H4 (cell line): ENCODE results near the gene ATP6V1F. TPM values are rescaled to one million over a fixed set of nuclear protein-coding genes. Genes with fewer than 3 reads are reported as not detected.

Experiments used
- DNase-seq: peaks from one replicate; pipeline ENCODE4 v3.0.0-alpha.2; 2015; ENCODE audit warnings: low spot score
- total RNA-seq: library from RNA; depleted of rRNA; stranded (reverse); fragments of >200 nt; shearing (Covaris generic); gene quantifications from 2 replicates; pipeline ENCODE4 v1.2.3, GENCODE V29; 2014

The ATP6V1F gene
- total RNA-seq, 1 experiment from 2014 or later, result 119 TPM

DNA sequence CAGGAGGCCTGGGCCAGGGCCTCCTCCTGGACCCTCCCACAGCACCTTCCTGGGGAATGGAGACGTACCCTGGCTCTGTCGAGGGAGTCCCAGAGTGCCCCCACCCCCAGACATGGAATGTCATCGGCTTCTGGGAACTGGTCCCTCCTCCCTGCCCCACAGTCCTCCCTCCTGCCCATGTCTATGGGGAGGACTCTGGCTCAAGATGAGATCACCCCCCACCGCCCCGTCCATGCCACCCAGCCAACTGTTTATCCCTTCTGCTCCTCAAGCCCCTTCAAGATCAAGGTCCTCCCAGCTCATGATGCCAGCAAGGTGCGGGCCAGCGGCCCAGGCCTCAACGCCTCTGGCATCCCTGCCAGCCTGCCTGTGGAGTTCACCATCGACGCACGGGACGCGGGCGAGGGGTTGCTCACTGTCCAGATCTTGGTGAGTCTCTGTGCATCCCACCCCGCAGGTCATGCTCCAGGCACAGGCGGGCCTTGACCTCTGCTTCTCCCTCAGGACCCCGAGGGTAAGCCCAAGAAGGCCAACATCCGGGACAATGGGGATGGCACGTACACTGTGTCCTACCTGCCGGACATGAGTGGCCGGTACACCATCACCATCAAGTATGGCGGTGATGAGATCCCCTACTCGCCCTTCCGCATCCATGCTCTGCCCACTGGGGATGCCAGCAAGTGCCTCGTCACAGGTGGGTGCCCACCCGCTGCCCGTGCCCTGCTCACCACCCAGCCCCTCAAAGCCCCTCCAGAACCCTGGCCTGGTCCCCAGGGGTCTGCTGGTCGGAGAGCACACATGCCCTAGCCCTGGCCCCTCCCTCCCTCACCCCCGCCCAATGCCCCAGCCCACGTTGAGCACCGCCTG lies 14.1 kb upstream of the ATP6V1F start:
- no peak for DNase-seq

DNA sequence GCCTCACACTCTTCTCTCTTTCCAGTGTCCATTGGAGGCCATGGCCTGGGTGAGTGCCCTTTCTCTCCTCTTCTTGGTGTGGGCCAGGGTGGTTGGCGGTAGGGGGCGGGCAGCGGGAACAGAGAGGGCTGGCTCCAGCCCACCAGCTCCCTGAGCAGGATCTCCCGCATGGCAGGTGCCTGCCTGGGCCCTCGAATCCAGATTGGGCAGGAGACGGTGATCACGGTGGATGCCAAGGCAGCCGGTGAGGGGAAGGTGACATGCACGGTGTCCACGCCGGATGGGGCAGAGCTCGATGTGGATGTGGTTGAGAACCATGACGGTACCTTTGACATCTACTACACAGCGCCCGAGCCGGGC lies 13.5 kb upstream of the ATP6V1F start:
- DNase-seq, result no peak

DNA sequence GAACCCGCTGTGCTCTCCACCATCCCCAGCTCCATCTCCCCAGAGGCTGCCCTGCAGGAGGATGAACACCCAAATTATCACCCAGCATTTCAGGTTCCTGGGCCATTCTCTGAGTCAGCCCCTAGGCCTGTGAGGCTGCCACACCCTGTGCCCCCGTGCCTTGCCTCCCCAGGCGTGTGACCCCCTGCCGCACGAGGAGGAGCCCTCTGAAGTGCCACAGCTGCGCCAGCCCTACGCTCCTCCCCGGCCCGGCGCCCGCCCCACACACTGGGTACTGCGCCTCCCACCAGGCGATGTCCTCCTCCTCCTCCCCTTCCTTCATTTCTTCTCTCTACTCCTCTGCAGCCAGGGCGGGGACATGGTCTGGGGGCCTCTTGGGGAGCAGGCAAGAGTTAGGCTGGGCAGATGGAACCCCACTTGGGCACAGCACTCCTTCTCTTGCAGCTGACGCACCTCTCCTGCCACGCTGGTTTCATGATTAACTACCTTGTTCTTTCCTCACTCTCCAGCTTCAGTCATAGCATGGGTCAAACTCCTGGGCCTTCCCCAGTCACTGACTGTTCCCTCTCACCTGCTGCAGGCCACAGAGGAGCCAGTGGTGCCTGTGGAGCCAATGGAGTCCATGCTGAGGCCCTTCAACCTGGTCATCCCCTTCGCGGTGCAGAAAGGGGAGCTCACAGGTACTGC lies 12.7 kb upstream of the ATP6V1F start:
- DNase-seq, result no peak

DNA sequence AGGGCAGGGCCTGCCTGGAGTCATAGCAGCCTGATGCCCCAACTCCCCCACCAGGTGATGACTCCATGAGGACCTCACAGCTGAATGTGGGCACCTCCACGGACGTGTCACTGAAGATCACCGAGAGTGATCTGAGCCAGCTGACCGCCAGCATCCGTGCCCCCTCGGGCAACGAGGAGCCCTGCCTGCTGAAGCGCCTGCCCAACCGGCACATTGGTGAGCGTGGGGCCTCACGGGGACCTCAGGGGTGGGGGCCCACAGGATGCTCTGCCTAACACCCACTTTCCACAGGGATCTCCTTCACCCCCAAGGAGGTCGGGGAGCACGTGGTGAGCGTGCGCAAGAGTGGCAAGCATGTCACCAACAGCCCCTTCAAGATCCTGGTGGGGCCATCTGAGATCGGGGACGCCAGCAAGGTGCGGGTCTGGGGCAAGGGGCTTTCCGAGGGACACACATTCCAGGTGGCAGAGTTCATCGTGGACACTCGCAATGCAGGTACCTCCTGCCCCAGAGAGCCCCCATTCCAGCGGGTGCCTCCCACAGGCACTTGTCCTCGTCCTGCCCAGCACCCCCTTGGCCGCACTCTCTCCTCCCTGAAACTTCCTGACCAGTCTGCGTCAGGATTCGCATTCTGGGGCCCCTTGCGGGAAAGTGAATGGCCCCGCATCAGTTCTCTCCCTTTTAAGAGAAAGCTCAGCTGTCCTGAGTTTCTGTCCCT lies 10.0 kb upstream of the ATP6V1F start:
- DNase-seq, result no peak

DNA sequence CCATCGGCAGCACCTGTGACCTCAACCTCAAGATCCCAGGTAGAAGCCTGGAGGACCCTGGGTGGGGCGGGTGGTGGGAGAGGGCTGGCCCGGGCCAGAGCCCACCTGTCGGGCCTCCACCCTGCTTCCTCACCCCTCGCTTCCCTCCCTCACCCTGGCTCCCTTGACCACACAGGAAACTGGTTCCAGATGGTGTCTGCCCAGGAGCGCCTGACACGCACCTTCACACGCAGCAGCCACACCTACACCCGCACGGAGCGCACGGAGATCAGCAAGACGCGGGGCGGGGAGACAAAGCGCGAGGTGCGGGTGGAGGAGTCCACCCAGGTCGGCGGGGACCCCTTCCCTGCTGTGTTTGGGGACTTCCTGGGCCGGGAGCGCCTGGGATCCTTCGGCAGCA lies 8.9 kb upstream of the ATP6V1F start:
- DNase-seq, result no peak

DNA sequence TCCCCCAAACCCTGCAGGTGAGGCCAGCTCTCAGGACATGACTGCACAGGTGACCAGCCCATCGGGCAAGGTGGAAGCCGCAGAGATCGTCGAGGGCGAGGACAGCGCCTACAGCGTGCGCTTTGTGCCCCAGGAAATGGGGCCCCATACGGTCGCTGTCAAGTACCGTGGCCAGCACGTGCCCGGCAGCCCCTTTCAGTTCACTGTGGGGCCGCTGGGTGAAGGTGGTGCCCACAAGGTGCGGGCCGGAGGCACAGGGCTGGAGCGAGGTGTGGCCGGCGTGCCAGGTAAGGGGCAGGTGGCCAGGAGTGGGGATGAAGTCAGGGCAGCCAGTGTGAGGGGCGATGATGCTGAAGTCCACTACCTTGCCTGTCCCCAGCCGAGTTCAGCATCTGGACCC lies 8.3 kb upstream of the ATP6V1F start:
- no peak for DNase-seq

DNA sequence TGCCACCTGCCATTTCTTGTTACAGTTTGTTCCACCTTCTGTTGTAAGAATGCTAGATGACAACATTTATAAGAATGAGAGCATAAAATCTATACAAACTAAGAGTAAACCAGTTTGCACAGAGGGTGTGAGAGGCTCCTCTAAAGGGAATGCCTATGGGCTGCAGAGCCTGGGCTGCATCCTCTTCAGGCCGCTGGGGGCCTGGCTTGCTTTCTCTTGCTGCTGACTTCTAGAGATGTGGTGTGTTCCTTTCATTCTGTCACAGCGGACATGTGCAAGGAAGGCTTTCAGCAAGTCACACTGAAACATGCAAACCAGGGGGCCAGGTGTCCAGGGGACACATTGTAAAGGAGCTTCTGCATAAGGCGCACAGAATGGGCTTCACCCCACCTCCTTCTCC lies 7.1 kb upstream of the ATP6V1F start:
- DNase-seq, result no peak

DNA sequence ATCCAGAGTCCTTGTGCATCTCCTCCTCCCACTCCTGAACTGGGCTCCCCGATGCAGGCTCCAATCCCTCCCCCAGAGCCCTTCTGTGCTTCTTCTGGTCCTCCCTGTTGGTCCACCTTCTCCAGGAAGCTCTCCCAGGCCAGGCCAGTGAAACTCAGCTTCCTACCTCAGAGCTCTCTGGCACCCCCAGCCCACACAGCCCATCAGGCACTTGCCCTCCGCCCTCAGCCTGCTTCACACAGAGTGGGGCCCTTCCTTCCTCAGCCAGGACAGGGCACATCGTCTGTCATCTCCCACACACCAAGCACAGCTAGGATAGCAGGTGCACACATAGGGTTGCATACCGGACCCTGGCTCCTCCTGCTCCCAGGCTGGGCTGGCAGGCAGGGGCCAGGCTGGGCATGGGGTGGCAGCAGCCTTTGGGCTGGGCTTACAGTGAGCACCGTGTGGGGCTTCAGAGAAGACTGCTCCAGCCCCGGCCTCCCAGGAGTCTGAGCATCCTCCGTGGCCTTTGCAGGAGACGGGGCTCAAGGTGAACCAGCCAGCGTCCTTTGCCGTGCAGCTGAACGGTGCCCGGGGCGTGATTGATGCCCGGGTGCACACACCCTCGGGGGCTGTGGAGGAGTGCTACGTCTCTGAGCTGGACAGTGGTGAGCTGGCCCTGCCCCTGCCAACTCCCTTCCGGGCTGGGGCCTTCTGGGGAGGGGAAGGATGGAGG lies 6.5 kb upstream of the ATP6V1F start:
- DNase-seq, result no peak

DNA sequence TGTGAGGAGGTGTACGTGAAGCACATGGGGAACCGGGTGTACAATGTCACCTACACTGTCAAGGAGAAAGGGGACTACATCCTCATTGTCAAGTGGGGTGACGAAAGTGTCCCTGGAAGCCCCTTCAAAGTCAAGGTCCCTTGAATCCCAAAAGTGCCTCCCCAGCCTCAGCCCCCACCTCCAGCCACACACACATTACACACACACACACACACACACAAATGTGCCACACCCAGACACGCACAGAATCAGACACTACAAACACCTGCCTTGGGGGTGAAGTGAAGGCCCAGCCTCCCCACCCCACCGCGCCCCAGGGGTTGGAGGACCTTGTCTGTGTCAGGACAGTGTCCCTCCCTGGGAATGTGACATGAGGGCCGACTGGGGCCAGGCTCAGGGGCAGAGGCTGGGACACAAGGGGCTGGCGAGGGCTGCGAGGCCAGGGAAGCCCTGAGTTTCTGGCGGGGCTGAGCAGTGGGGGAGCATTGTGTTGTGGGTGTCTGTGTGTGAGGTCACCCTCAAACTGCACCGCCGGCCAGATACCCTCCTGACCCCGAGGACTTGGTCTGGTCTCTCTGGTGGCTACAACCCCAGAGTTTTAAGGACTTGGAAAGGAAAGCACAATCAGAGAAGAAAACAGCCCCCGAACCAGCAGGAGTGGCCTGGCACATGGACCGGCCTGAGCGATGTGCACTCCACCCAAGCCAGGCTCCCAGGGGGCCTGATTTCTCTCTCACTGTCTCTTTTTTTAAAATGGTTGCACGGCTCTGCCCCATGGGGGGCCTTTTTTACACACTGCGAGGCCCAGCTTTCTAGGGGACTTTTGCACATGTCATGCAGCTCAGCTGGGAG lies 4.0 kb upstream of the ATP6V1F start:
- no peak for DNase-seq

DNA sequence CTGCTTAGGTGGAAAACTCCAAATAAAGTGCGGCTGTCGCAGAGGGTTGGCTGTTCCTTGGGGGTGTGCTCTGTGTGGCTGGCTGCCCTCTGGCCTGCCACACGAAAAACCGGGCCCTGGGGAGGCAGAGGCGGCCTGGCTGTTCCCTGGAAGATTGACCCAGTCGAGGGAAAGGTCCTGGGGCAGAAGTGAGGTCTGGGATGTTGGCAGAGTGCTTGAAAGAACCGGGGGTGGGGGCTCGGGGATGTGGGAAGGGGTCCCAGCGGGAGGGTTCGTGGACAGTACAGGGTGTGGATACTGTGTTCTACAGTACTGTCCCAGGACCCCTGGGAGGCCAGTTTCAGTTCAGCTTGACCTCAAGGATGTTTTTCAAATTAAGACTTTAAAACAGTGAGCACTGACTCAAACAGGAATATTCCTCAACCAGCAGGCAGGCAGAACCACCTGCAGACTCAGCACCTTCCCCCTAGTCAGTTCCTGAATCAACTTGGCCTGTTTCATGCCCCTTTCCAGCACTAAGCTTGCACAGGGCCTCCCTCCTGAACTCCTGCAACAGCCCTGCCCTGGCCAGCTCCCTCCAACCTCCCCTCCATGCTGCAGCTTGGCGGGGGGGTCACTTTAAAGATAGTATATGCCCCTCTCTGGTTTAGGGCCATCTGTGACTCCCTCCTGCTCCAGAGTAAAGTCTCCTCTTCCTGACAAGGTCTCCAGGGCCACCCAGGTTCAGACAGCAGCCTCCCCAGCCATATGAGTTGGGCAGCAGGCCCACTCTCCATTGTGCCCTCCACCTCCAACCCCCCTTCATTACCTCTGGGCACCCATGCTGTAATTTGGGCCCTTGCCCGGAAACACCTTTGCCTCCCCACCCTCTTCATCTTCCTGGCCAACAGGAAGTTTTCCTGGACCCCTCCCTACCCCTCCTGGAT lies 3.2 kb upstream of the ATP6V1F start:
- no peak for DNase-seq

DNA sequence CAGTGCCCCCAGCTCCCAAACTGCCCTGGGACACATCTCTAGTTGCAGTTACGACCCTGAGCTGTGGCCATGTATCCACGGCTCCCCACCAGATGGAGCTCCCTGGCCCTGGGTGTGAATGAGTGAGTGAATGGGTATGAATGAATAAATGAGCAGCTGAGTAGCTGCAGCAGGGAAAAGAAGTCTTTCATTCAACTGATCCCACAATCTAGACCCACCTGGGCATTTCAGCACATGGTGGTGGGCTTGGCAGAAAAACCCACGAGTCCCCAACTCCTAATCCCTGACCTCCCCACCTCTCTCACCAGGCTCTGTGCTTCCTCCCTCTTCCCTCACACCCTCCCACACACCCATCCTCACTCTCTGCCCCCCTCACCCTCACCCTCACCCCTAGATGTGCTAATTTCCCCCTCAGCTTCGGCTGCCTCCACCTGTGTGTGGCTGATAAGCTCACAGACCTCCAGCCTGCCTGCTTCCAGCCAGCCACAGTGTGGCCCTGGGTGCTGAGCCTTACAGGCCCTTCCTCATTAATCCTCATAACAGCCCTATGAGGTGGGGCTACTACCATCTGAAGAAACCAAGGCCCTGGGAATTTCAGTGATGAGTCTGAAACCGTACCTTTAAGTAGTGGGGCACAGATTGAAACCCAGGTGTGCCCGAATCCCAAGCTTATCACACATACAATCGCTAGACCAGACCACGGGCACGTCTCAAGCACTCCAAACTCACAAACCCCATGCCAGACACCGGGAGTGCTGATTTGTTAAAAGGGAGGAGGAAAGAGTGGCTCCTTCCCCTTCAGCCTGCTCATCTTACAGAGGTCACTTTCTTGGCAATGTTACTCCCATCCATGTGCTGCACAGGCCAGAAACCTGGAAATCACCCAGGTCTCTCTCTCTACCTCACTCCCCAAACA lies 2.2 kb upstream of the ATP6V1F start:
- DNase-seq, result no peak

DNA sequence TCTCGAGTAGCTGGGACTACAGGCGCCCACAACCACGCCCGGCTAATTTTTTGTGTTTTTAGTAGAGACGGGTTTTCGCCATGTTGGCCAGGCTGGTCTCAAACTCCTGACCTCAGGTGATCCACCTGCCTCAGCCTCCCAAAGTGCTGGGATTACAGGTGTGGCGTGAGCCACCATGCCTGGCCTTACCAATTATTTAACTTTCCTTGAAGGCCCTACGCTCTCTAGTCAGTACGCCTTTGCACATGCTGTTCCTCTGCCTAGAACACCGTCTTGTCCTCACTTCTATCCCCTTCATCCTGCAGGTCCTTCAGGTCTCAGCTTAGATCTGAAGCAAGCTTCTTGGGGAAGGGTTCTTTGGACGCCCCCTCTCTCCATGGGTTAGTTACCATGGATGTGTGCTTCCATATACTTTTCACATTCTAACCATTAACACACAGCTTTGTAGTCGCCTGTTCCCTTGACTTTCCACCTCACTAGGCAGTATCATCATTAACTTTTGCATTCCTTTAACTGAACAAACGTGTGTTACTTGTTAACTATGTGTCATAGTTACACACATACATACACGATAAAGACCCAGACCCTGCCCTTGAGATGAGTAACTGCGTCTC lies 592 bp upstream of the ATP6V1F start:
- DNase-seq, result no peak

DNA sequence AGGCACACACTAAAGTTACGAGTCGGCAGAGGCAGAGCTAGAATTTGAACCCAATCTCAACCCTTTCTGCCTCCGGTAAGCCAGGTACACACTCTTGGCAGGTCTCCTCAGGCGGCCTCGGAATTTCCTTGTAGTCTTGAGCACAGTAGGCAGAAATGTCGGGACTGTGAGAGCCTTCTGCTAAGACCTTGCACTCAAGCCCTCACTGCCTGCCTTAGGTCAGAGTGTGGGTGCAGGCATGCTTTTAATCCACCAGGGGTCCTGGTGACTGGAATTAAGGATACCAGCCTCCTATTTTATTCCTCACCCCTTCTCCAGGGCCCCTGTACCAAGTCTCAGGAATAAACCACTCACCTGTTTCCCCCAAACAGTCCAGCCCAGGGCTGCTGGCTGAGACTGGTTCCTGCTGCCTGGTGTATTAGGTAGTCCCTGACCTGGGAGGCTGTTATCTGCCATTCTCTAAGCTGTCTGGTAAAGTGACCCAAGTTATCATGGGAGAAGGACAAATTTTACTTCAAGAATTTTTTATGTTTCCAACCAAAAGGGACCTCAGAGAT lies 855 bp downstream of the ATP6V1F start:
- peak; percentile 66 for DNase-seq

DNA sequence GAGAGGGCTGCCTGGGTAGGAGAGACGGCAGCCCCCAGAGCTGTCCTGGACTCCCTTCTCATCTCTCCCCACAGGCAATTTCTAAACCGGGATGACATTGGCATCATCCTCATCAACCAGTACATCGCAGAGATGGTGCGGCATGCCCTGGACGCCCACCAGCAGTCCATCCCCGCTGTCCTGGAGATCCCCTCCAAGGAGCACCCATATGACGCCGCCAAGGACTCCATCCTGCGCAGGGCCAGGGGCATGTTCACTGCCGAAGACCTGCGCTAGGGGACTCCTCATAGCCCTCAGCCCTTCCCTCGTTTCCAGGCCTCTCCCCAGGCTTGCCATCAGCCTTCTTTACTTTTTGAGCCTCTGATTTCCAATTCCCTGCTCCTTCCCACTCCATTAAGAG lies 2.6 kb downstream of the ATP6V1F start:
- DNase-seq, result no peak

DNA sequence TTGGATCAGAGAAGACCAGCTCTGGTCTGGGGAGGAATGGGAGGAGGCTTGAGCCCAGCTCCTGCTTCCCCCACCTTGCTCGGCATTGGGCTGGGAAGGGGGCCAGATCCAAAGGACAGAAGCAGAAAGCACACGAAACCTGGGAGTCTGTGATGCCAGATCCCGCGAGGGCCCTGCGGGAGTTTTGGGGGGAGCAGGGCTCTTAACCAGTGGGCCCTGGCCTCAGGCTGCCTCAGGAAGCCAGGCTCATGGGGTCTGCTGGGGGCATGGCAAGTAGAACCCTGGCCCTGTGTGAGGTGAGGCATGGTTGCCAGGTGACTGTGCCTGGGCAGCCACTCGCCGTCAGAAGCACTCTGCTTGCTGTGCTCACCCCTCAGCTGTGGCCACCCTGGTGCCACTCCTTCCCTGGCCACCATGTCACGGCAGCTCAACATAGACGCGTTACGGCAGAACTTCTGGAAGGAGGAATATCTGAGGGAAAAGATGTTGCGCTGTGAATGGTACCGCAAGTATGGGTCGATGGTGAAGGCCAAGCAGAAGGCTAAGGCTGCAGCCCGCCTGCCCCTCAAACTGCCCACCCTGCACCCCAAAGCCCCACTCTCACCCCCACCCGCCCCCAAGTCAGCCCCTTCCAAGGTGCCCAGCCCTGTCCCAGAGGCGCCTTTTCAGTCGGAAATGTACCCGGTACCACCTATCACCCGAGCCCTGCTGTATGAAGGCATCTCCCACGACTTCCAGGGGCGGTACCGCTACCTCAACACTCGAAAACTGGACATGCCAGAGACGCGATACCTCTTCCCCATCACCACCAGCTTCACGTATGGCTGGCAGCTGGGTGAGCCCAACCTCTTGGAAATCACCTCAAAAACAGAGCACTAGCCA lies 3.6 kb downstream of the ATP6V1F start:
- DNase-seq, result no peak

DNA sequence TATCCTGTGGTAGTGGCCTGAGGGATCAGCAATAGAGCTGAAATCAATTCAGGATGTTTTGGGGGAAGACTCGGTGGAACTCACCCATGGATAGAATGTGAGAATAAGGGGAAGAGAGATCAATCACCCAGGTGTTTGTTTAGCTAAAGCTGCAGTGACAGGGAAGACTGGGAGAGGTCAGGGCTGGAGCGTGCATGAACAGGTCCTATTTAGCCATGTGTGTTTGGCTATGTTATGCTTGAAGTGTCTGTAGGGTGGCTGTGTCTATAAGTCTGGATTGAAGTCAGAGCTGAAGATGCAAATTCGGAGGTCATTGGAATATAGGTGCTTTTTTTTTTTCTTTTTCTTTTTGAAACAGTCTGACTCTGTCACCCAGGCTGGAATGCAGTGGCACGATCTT lies 4.6 kb downstream of the ATP6V1F start:
- DNase-seq, result no peak
